ENCODE results near the gene CDH12.
"Not testable (repeated sequence)": the region's sequence is repeated elsewhere in the genome, so short reads cannot be mapped to it uniquely, and the experiment has no call there.

DNA sequence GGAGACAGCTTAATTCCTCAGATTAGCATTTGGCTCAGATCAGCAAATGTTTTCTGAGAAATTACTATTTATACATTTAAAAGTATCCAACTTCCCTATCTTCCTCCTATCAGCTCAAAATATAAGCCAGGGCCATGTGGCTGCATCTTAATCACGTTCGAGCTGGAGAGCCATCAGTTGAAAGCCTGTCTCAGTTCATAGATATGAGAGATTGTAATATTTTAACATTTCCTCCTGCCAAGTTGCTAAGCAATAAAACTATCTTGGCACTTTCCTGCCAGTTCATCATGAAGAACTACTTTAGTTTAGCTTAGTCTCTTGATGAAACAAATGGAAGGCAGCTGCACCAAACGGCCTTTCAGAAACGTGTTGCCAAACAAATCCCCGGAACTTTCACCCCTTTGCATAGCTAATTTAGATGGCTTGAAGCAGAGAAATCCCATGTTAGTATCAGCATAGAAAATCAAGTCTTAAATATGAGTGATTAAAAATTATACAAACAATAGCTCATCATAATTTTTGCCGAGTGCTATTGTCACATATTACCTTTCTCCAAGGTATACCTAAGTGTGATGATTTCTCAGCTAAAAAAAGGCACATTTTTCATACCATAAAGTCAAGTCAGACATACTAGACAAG lies 713.4 kb downstream of the CDH12 start:
- not testable (repeated sequence) for TF ChIP-seq CTCF (IDR thresholded peaks at IDR 0.05; ENCODE audit: insufficient read depth, low read depth, low read length); EZH2 (IDR thresholded peaks at IDR 0.05; ENCODE audit: insufficient read depth, low read length)
